Spinal cord (tissue), 10 donors: Measurements from ENCODE around the gene PIP4P1. TPM values are rescaled to one million over a fixed set of nuclear protein-coding genes. Genes with fewer than 3 reads are reported as not detected.

Experiments
- DNase-seq, 6 donors: peaks; one replicate each; pipeline versions ENCODE4 v3.0.0 to v3.0.0-alpha.2; 2013 to 2015; ENCODE audit warnings: low spot score in 6 of 6, low read depth in 4 of 6
- H3K27ac ChIP-seq: one replicate; pipeline ENCODE4 v1.5.1; 2013; ENCODE audit warnings: low read depth, low read length, control low read depth
- H3K27me3 ChIP-seq: one replicate; pipeline ENCODE4 v1.6.1; 2013; ENCODE audit warnings: low read length; ENCODE audit not compliant: control insufficient read depth, insufficient read depth
- H3K36me3 ChIP-seq: one replicate; pipeline ENCODE4 v1.6.1; 2013; ENCODE audit warnings: low read length; ENCODE audit not compliant: control insufficient read depth, insufficient read depth
- H3K4me1 ChIP-seq: one replicate; pipeline ENCODE4 v1.6.1; 2013; ENCODE audit warnings: low read length; ENCODE audit not compliant: control insufficient read depth, insufficient read depth
- H3K4me3 ChIP-seq: one replicate; pipeline ENCODE4 v1.5.1; 2013; ENCODE audit warnings: low read depth, low read length, control low read depth
- H3K9me3 ChIP-seq: one replicate; pipeline ENCODE4 v1.6.1; 2013; ENCODE audit warnings: low read length; ENCODE audit not compliant: control insufficient read depth, insufficient read depth
- WGBS: methylation state at CpG from one replicate; pipeline ENCODE4 v1.1.5; 2013; ENCODE audit warnings: missing lambda C conversion rate; ENCODE audit not compliant: insufficient coverage; 5-methylcytosine and 5-hydroxymethylcytosine counted together
- polyA plus RNA-seq, 2 donors: library from polyadenylated mRNA; unstranded; fragments of 120-200 nt; gene quantifications; one replicate each; pipeline ENCODE4 v1.2.1, GENCODE V29; 2013; ENCODE audit not compliant: insufficient read length in 2 of 2
- total RNA-seq, 2 donors: library from RNA; depleted of rRNA in 1 of 2; stranded (reverse); fragments of 120-200 nt in 1 of 2; fragments of >200 nt in 1 of 2; gene quantifications; one replicate each; pipeline versions ENCODE4 v1.2.3 to v1.2.4, GENCODE V29; 2013 to 2014
- donor health status: healthy.

Gene PIP4P1
- total and polyA plus RNA-seq, 4 donors: 25.8 to 64.4 (median 43.2) TPM

DNA sequence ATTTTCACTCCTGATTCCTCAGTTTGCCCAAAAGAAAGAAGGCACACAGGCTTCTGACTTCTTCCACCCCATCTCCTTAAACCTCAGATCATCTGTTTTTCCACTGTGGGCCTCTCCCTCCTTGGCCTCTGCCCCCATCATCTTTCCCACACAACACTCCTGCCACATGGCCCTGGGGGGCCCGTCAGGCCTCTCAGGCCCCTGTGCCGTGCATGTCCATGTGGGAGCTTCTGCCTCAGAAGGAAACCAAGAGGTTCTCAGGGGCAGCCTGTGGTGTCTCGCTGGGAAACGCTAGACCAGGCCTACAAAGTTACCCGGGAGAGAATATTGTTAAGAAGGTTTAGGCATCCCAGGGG lies 33.2 kb downstream of the PIP4P1 start:
- no peaks in the 10 kb centered on the region for H3K9me3 ChIP-seq
- H3K27me3 ChIP-seq: no peaks in the 10 kb centered on the region
- no peak overlapping the region for H3K4me3 ChIP-seq
- no peak overlapping the region for H3K27ac ChIP-seq
- no peak for DNase-seq
- H3K4me1 ChIP-seq: peaks cover 12% of the 10 kb centered on the region
- 81% methylated on average over 2 of the region's 5 CpGs for WGBS
- H3K36me3 ChIP-seq: no peaks in the 10 kb centered on the region

DNA sequence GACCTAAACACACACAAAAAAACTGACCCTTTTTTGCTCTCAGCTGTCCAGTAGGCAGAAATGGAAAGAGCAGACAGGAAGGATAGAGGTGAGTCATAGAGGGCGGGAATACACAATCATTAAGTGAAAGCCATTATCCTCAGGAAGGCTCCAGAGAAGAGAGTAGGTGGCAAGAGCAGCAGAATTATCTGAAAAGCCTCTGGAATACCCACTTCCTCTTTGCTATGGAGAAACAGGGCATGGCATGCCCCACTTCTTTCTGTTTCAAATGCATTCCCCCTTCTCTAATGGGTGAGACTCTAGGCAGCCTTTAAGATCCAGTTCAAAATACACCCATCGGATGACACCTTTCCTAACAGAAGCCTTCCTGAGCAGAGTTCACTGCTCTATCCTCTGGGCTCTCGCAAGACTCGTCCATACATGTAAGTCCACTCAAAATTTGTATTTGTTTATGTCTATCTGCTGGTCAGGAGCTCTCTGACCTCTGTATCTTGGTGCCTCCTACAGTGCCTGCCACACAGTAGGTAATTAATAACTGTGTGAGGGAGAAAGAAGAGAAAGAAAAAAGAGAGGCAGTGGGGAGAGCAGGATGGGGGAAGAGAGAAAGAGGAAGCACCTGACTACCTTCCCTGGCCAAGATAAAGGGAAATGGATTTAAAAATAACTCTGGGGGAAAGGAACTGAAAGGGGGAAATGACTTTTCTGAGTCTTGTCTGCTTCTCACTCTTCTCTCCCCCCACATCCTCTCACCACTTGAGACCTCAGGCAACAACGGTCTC lies 33.8 kb downstream of the PIP4P1 start:
- no peaks in the 10 kb centered on the region for H3K36me3 ChIP-seq
- no peak for DNase-seq
- H3K27me3 ChIP-seq: no peaks in the 10 kb centered on the region
- peaks cover 12% of the 10 kb centered on the region for H3K4me1 ChIP-seq
- 73% methylated on average over 1 of the region's 5 CpGs for whole genome bisulfite sequencing
- H3K27ac ChIP-seq: no peak overlapping the region
- H3K9me3 ChIP-seq: no peaks in the 10 kb centered on the region
- H3K4me3 ChIP-seq: no peak overlapping the region

DNA sequence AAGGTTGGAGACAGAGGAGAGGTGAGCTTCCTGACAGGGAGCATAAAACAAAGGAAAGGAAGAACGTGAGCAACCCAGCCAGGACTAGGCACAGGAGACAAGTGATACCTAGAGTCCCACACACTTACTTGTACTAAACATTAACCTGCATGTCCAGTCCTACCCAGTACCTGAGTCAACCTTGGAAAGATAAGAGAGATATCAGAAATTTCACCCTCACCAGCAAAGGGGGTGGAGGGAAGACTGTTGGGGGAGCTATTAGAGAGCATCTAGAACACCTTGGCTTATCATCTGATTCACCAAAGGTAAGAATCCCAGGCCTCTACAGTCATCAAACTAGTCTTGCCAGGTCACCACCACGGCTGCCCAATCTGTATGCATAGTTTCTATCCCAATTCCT lies 36.4 kb downstream of the PIP4P1 start:
- Histone ChIP-seq H3K27ac (no peak overlapping the region), H3K36me3 (no peaks in the 10 kb centered on the region), H3K4me3 (no peak overlapping the region), H3K9me3 (no peaks in the 10 kb centered on the region), H3K4me1 (peaks cover 4% of the 10 kb centered on the region), H3K27me3 (no peaks in the 10 kb centered on the region)
- WGBS: 0% methylated on average over 1 of the region's 2 CpGs
- DNase-seq: no peak

DNA sequence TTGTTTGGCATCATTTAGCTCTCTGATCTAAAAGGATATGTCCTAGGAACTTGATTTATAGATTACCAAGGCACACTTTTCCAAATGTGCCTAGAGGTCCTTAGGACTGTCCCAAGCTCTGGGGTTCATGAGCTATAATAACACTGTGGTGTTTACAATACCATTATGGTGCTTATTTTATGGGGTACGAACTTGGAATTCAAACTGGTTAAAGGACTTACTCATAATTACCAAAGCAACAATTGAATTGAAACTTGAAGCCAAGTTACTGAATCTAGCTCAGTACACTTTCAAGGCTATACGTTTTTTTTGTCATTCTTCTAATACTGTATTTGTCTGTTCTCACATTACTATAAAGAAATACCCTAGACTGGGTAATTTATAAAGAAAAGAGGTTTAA lies 38.3 kb downstream of the PIP4P1 start:
- no peaks in the 10 kb centered on the region for H3K9me3 ChIP-seq
- H3K27me3 ChIP-seq: no peaks in the 10 kb centered on the region
- no peak for DNase-seq
- no peaks in the 10 kb centered on the region for H3K36me3 ChIP-seq
- no peaks in the 10 kb centered on the region for H3K4me1 ChIP-seq
- H3K27ac ChIP-seq: no peak overlapping the region
- WGBS: no CpG with 5 or more reads among the region's 2 CpGs
- no peak overlapping the region for H3K4me3 ChIP-seq

DNA sequence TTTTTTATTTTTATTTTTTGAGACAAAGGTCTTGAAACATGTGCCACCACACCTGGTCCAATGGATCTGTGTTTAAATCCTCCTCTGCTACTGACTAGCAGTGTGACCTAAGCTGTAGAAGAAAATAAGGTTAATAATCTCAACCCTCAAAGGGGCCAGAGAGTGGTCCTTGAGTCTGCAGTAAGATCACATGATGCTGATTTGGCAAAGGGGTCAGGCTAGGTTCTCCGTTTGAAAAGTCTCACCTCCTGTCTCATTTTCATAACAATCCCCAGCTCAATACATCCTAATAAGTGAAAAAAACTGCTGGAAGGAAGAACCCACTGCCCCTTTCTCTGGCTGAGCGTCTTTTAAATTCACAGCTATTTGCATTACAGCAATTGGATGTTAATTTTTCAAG lies 40.0 kb downstream of the PIP4P1 start:
- Histone ChIP-seq H3K27ac (no peak overlapping the region), H3K9me3 (no peaks in the 10 kb centered on the region), H3K36me3 (no peaks in the 10 kb centered on the region), H3K4me1 (no peaks in the 10 kb centered on the region), H3K27me3 (no peaks in the 10 kb centered on the region), H3K4me3 (no peak overlapping the region)
- no peak for DNase-seq
- WGBS: 0% methylated on average over 1 of the region's 2 CpGs

DNA sequence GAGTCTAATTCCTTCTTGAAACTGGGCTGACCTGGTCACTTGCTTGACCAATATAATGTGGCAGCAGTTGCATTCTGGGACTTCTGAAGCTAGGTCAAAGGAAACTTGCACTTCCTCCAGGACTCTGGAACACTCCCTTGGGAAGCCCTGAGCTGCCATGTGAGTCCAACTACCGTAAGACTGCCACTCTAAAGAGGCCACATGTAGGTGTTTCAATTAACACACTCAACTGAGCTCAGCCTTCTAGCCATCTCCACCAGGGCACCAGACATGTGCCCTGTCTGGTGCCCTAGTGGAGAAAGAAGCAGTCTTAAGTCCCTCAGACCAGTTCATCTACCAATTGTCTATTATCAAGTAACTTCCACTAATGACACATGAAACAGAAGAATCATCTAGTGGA lies 41.8 kb downstream of the PIP4P1 start:
- no peaks in the 10 kb centered on the region for H3K9me3 ChIP-seq
- no peak overlapping the region for H3K27ac ChIP-seq
- no peaks in the 10 kb centered on the region for H3K4me1 ChIP-seq
- no peaks in the 10 kb centered on the region for H3K27me3 ChIP-seq
- no peak for DNase-seq
- H3K36me3 ChIP-seq: no peaks in the 10 kb centered on the region
- WGBS: 67% methylated on average over 1 of the region's 1 CpG
- no peak overlapping the region for H3K4me3 ChIP-seq

DNA sequence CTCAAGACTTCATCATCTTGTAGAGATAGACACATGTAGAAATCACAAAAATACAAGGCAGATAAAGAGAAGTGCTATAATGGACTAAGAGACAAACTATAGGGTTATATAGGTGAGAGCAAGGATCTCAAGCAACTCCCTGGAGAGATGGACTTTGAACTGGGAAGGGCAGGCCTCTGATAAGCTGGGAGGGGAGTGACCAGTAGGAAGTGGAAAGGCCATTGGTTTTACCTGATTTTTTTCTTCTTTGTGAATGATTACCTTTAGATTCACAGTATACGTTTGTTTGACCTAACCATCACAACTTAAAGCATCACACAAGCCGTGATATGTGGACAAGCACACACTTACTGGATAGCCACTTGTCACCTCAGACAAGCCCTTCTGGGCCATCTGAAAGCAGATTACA lies 42.7 kb downstream of the PIP4P1 start:
- H3K4me1 ChIP-seq: peaks cover under 1% of the 10 kb centered on the region
- WGBS: 100% methylated on average over 1 of the region's 2 CpGs
- H3K36me3 ChIP-seq: no peaks in the 10 kb centered on the region
- no peaks in the 10 kb centered on the region for H3K9me3 ChIP-seq
- H3K27me3 ChIP-seq: no peaks in the 10 kb centered on the region
- DNase-seq: no peak
- H3K27ac ChIP-seq: no peak overlapping the region
- no peak overlapping the region for H3K4me3 ChIP-seq

DNA sequence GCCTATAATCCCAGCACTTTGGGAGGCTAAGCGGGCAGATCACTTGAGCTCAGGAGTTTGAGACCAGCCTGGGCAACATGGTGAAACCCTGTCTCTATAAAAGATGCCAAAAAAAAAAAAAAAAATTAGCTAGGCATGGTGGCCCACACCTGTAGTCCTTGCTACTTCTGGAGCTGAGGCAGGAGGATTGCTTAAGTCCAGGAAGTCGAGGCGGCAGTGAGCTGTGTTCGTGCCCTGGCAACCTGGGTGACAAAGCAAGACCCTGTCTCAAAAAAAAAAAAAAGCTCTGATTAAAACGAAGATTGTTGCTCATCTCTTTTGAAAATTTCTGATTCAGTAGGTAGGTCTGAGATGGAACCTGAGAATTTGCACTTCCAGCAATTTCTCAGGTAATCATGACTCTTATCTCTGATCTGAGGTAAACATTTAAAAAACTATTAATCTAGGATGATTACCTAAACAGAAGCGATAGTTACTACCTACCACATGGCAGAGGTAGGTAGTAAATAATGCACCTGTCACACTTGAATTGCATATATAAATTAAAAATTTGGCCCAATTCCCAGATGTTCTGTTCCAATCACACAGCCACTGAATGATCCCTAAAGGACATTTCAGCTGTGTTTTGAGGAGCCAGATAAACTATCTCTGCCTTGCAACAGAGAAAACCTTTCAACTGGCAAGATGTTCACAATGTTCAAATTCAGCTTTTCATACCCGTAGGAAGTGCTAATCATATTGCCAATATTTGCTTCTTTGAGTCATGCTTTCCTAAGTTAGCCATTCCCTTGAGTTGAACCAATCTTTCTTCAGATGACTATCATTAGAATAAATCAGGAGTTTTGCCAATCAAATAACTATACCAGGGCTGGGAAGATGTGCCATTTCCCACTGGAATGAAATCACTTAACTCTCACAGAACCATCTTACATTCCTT lies 43.7 kb downstream of the PIP4P1 start:
- H3K4me1 ChIP-seq: peaks cover 7% of the 10 kb centered on the region
- no peaks in the 10 kb centered on the region for H3K9me3 ChIP-seq
- no peak overlapping the region for H3K4me3 ChIP-seq
- H3K27me3 ChIP-seq: no peaks in the 10 kb centered on the region
- H3K27ac ChIP-seq: no peak overlapping the region
- DNase-seq: no peak
- no peaks in the 10 kb centered on the region for H3K36me3 ChIP-seq
- WGBS: 80% methylated on average over 5 of the region's 7 CpGs

DNA sequence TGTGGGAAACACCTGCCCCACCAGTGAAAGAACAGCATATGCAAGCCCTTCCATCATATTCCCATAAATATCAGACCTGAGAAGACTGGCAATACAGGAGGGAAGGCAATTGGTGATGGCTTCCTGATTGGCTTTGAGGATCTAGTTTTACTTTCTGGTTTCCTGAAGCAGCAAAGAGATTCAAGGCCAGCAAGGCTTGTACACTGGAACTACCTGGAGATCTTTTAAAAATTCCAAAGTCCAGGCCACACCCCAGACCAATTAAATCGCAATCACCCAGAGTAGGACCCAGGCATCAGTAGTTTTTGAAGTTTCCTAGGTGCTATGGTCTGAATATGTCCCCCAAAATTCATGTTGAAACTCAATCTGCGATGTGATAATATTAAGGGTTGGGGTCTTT lies 45.0 kb downstream of the PIP4P1 start:
- Histone ChIP-seq H3K9me3 (no peaks in the 10 kb centered on the region), H3K27ac (no peak overlapping the region), H3K27me3 (no peaks in the 10 kb centered on the region), H3K4me3 (no peak overlapping the region), H3K36me3 (no peaks in the 10 kb centered on the region), H3K4me1 (peaks cover 7% of the 10 kb centered on the region)
- DNase-seq: no peak
- 86% methylated on average over 1 of the region's 2 CpGs for WGBS
